Measurements from ENCODE around the gene HDHD5.

- no peak for TF ChIP-seq CTCF (IDR thresholded peaks at IDR 0.05)
- TF ChIP-seq POLR2A (IDR thresholded peaks at IDR 0.05) = no peak
These were observed 38.3 kb downstream of the HDHD5 start for GRCh38 chr22:17120711-17121232.
